Ascending aorta (tissue), 2 donors: Measurements from ENCODE around the gene VWA1. TPM values are rescaled to one million over a fixed set of nuclear protein-coding genes. Genes with fewer than 3 reads are reported as not detected.

Experiments used
- DNase-seq, 2 donors: peaks; one replicate each; pipeline ENCODE4 v3.0.0-alpha.2; 2019; ENCODE audit warnings: low spot score in 2 of 2
- H3K27ac ChIP-seq, 2 donors: fragments of 200-600 bp; sonication (generic); one replicate each; pipeline ENCODE4 v1.5.1; 2016 to 2017; ENCODE audit warnings: mild to moderate bottlenecking in 1 of 2
- H3K27me3 ChIP-seq: fragments of 200-600 bp; sonication (generic); one replicate; pipeline ENCODE4 v1.5.1; 2017
- H3K36me3 ChIP-seq, 2 donors: fragments of 200-600 bp; sonication (generic); one replicate each; pipeline ENCODE4 v1.5.1; 2016
- H3K4me1 ChIP-seq, 2 donors: fragments of 200-600 bp; sonication (generic); one replicate each; pipeline ENCODE4 v1.5.1; 2016 to 2017; ENCODE audit warnings: mild to moderate bottlenecking in 1 of 2
- H3K4me3 ChIP-seq, 2 donors: fragments of 200-600 bp; sonication (generic); one replicate each; pipeline ENCODE4 v1.5.1; 2016 to 2017; ENCODE audit warnings: mild to moderate bottlenecking in 1 of 2
- H3K9me3 ChIP-seq, 2 donors: fragments of 200-600 bp; sonication (generic); one replicate each; pipeline ENCODE4 v1.5.1; 2016
- intact Hi-C: fragments of 100-400 bp; cut with DNase I; formaldehyde crosslinking; loops from one replicate; pipeline ENCODE4 v1.15.1; 2023
- total RNA-seq: library from RNA; depleted of rRNA; stranded (reverse); fragments of >200 nt; gene quantifications from one replicate; pipeline ENCODE4 v1.1.0, GENCODE V29; 2016
- TF ChIP-seq, protein P1 (sequence below), 3 experiments: fragments of 200-600 bp in 2 of 3; fragments of 450-650 bp in 1 of 3; sonication (generic) in 2 of 3; IDR thresholded peaks; one replicate each; pipeline ENCODE4 v1.5.1; 2016 to 2019; ENCODE audit warnings: antibody characterized with exemption in 3 of 3, mild to moderate bottlenecking in 1 of 3, moderate library complexity in 1 of 3

VWA1 gene
- total RNA-seq, 1 donor from 2014 or later = 79.0 TPM

DNA sequence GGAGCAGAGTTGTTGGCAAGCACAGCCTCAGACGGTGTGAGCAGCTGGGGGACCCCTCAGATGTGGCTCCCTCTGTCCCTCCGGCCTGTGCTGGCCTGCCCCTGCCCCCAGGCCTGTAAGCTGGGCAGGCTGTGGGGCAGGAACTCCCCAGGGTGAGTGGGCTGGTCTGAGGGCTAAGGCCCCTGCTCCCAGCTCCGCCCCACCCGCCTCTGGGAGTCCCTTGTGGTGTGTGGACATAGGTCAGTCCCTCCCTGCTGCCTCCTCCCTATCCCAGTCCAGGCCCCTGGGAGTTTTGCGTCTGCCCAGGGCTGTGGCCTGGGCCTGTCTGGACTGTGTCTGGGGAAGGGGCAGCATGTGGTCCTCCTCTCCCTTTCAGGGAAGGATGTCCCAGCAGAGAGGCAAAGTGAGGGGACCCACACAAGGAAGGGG lies 3.6 kb upstream of the VWA1 start:
- Histone ChIP-seq H3K9me3 (no peaks in the 10 kb centered on the region), H3K27me3 (peaks cover 3% of the 10 kb centered on the region), H3K4me1 (peaks cover 18 to 34% of the 10 kb centered on the region in 2 donors), H3K36me3 (no peaks in the 10 kb centered on the region), H3K27ac (peak overlapping the region; percentile 81 to 82), H3K4me3 (no peak overlapping the region)
- TF ChIP-seq, protein P1, sequence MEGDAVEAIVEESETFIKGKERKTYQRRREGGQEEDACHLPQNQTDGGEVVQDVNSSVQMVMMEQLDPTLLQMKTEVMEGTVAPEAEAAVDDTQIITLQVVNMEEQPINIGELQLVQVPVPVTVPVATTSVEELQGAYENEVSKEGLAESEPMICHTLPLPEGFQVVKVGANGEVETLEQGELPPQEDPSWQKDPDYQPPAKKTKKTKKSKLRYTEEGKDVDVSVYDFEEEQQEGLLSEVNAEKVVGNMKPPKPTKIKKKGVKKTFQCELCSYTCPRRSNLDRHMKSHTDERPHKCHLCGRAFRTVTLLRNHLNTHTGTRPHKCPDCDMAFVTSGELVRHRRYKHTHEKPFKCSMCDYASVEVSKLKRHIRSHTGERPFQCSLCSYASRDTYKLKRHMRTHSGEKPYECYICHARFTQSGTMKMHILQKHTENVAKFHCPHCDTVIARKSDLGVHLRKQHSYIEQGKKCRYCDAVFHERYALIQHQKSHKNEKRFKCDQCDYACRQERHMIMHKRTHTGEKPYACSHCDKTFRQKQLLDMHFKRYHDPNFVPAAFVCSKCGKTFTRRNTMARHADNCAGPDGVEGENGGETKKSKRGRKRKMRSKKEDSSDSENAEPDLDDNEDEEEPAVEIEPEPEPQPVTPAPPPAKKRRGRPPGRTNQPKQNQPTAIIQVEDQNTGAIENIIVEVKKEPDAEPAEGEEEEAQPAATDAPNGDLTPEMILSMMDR (IDR thresholded peaks at IDR 0.05) = no peak
- intact Hi-C loops = no loop called here
- DNase-seq = no peak

DNA sequence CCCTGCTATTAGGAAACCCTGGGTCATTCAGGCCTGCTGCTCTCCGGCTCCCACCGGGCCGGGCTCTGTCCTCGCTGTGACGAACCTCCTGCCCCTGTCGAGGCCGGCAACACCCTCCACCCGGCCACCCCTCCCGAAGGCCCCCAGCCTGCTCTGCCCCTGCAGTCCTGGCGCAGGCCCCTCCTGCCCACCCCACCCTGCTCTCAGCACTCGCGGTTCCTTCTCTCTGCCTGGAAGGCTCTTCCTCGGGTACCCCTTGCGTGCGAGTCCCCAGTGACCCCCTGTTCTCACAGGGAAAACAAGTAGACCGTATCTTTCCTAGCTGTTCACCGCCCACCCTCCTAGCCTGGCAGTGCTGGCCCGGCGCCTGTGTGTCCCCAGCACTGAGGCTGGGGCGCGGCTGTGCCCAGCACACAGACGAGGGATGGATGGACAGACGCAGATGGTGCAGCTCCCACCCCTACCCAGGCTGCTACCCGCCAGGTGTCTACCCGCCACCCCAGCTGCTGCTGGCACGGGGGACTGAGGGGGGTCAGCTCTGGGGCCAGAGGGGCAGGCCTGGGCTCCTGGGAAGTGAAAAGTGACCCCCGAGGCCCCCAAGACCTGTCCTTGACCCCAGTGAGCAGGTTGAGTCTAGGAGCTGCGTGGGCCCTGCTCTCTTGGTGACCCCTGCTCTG lies 3.1 kb upstream of the VWA1 start:
- Histone ChIP-seq H3K27me3 (peaks cover 3% of the 10 kb centered on the region), H3K4me3 (no peak overlapping the region), H3K27ac (peak overlapping the region; percentile 81 to 82), H3K4me1 (peaks cover 18 to 34% of the 10 kb centered on the region in 2 donors), H3K36me3 (no peaks in the 10 kb centered on the region), H3K9me3 (no peaks in the 10 kb centered on the region)
- DNase-seq = no peak
- intact Hi-C loops = no loop called here
- TF ChIP-seq, protein P1 (IDR thresholded peaks at IDR 0.05) = no peak

DNA sequence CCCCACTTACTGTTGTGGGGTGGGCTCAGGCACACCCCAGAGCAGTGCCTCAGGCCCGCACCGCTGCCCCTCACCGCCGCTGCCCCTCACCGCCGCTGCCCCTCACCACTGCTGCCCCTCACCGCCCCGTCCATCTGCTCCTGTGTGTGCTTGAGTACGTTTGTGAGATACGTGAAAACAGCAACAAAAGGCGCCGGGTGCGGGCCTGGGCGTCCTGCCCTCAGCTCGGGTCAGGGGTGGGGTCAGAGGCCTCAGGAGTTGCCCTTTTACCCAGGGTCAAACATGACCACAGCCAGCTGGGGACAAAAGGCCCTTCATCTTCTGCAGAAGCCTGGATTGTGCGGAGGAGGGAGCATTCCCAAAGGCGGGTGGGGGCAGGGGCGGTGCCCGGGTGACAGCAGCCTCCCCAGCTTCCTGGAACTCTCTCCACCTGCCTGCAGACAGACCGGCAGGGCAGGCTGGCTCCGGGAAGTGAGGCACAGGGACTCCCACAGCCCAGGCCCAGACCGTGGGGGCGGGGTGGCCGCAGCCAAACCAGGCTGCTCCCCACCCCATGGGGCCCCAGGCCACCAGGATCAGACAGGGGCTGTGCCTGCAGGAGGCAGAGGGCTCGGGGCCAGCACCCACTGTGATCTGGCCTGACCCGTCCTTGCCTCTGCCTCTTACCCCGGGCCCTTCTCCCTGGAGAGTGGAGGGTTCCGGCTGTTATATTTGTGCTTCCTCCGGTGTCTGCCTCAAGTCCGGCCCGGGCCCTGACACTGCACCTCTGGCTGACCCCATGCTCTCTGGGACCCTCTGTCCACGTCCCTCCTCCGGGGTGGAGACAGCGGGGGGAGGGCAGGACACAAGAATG lies 2.3 kb upstream of the VWA1 start:
- Histone ChIP-seq H3K4me3 (no peak overlapping the region), H3K27me3 (peaks cover 3% of the 10 kb centered on the region), H3K36me3 (no peaks in the 10 kb centered on the region), H3K9me3 (no peaks in the 10 kb centered on the region), H3K4me1 (peaks cover 15 to 34% of the 10 kb centered on the region in 2 donors), H3K27ac (peak overlapping the region; percentile 81 to 82)
- no peak for DNase-seq
- intact Hi-C loops = no loop called here
- TF ChIP-seq, protein P1 (IDR thresholded peaks at IDR 0.05) = no peak

DNA sequence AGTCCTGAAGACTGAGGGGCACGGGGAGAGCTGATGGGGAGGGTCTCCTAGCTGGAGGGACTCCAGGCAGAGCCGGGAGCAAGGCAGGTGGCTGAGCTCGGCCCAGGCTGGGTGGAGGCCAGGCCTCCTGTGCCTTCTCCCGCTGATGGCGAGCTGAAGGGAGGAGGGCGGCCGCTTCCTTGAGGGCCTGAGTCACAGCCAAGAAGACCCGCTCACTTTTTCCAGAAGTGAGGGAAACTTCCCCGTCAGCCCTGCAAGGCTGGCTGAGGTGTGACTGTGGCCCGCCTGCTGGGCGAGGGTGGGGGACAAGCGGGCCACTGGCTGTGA lies 1.7 kb upstream of the VWA1 start:
- DNase-seq = no peak
- peak overlapping the region; percentile 81 to 82 for H3K27ac ChIP-seq
- H3K27me3 ChIP-seq = peaks cover 3% of the 10 kb centered on the region
- intact Hi-C loops = no loop called here
- H3K9me3 ChIP-seq = no peaks in the 10 kb centered on the region
- H3K4me1 ChIP-seq = peaks cover 15 to 34% of the 10 kb centered on the region in 2 donors
- no peaks in the 10 kb centered on the region for H3K36me3 ChIP-seq
- peak overlapping the region in 1 of 2 donors; percentile 34 for H3K4me3 ChIP-seq
- TF ChIP-seq, protein P1 (IDR thresholded peaks at IDR 0.05) = no peak

DNA sequence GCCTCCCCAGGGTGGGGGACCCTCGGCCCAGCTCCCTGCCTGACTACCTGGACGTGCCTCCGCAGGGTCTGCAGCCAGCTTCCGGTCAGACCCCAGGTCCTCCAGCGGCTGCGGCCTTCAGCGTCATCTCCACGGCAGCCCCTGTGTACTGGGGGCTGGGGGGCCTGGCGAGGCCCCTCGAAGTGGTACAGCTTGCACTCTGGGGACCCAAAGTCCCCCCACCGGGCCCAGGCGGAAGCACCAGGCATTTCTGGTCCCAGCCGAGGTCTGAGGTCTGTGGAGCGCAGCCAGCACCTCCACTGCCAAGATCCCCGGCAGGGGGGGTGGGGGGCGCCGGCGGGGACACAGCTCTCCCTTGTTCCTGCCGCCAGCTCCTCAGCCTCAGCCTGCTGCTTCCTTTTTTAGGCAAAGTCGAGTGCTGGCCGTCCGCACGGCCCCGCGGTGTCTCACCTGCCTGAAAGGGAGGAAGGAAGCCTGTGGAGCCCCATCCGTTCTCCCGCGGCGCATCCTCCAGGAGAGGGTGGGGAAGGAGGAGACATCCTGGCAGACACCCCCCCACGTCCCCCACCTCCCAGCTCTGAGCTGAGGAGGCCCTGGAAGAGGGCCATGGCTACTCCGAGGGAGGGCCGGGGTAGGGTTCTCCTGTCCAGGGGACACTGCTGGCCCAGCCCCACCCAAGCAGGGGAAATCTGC lies 1.2 kb upstream of the VWA1 start:
- H3K4me1 ChIP-seq = peaks cover 15 to 34% of the 10 kb centered on the region in 2 donors
- DNase-seq = no peak
- no peaks in the 10 kb centered on the region for H3K36me3 ChIP-seq
- intact Hi-C loops = no loop called here
- H3K27me3 ChIP-seq = peaks cover 3% of the 10 kb centered on the region
- H3K9me3 ChIP-seq = no peaks in the 10 kb centered on the region
- peak overlapping the region in 1 of 2 donors; percentile 34 for H3K4me3 ChIP-seq
- H3K27ac ChIP-seq = peak overlapping the region; percentile 81 to 82
- TF ChIP-seq, protein P1 (IDR thresholded peaks at IDR 0.05) = no peak
